ENCODE results near the gene PDZD8.

The PDZD8 gene

GRCh38 chr10:117375360-117376178 is at the start of gene PDZD8:
TSS of gene PDZD8 (minus strand) at chr10:117375440. CDS start at chr10:117375227, 213 bp downstream.
- peak; percentile 96 for DNase-seq

GRCh38 chr10:117424171-117424570 is 48.9 kb upstream of the PDZD8 start:
- DNase-seq, result no peak

GRCh38 chr10:117421985-117422384 is 46.7 kb upstream of the PDZD8 start:
- no peak for DNase-seq

- DNase-seq, result no peak
These were observed 45.5 kb upstream of the PDZD8 start for GRCh38 chr10:117420768-117421167.

GRCh38 chr10:117419921-117420320 is 44.7 kb upstream of the PDZD8 start:
- no peak for DNase-seq

GRCh38 chr10:117419159-117419558 is 43.9 kb upstream of the PDZD8 start:
- DNase-seq, result no peak

- DNase-seq, result no peak
These were observed 42.9 kb upstream of the PDZD8 start for GRCh38 chr10:117418121-117418520.

- no peak for DNase-seq
These were observed 42.0 kb upstream of the PDZD8 start for GRCh38 chr10:117417196-117417595.

- DNase-seq, result no peak
These were observed 38.8 kb upstream of the PDZD8 start for GRCh38 chr10:117413928-117414618.

GRCh38 chr10:117412469-117413010 is 37.3 kb upstream of the PDZD8 start:
- DNase-seq, result no peak

- peak; percentile 46 for DNase-seq
These were observed 36.5 kb upstream of the PDZD8 start for GRCh38 chr10:117411479-117412399.

GRCh38 chr10:117410557-117410956 is 35.3 kb upstream of the PDZD8 start:
- no peak for DNase-seq

- no peak for DNase-seq
These were observed 34.5 kb upstream of the PDZD8 start for GRCh38 chr10:117409549-117410305.

- no peak for DNase-seq
These were observed 33.5 kb upstream of the PDZD8 start for GRCh38 chr10:117408436-117409384.

- DNase-seq, result no peak
These were observed 30.5 kb upstream of the PDZD8 start for GRCh38 chr10:117405730-117406129.

- DNase-seq, result no peak
These were observed 25.1 kb upstream of the PDZD8 start for GRCh38 chr10:117400329-117400728.

GRCh38 chr10:117399341-117400196 is 24.3 kb upstream of the PDZD8 start:
- no peak for DNase-seq

- peak; percentile 22 for DNase-seq
These were observed 22.8 kb upstream of the PDZD8 start for GRCh38 chr10:117398029-117398428.

- peak; percentile 32 for DNase-seq
These were observed 16.4 kb upstream of the PDZD8 start for GRCh38 chr10:117391436-117392205.

All from femur (tissue), 1 donor.